Left ventricle myocardium superior (tissue), 1 donor: ENCODE measurements around the gene LRRC30. TPM values are rescaled to one million over a fixed set of nuclear protein-coding genes. Genes with fewer than 3 reads are reported as not detected.
A peak's percentile ranks its signal among the peaks of the same experiment; 100 is the strongest.
"Not testable (repeated sequence)": the region's sequence is repeated elsewhere in the genome, so short reads cannot be mapped to it uniquely, and the experiment has no call there.

Experiments used
- ATAC-seq: fragments of 200-7000 bp; cut with Tn5 transposase; one replicate; pipeline ENCODE4 v1.9.1; 2020; ENCODE audit warnings: mild to moderate bottlenecking, moderate library complexity
- DNase-seq: peaks from one replicate; pipeline ENCODE4 v3.0.0-alpha.2; 2020
- intact Hi-C: fragments of 100-400 bp; cut with micrococcal nuclease; formaldehyde crosslinking; loops from one replicate; pipeline ENCODE4 v1.11.0; 2022
- long read RNA-seq: library from polyadenylated mRNA; unstranded; transcript quantifications from one replicate; pipeline ENCODE4 v2.0.0, GENCODE V29; 2021
- total RNA-seq: library from RNA; stranded (reverse); fragmentation: NEBNext Ultra II Directional; extraction: Animal tissue kit (Norgen Biotek cat#: 25700); gene quantifications from one replicate; pipeline ENCODE4 v1.2.1, GENCODE V29; 2021
- donor health status: DM: no; HTN: yes; CAD: no; lungs with severe emphysema.

LRRC30 gene
- not detected for total RNA-seq
- long read RNA-seq, result 0 reads

- no peak for ATAC-seq
- intact Hi-C loops, result no loop called here
- DNase-seq, result no peak
These were observed at the start of gene LRRC30 for GRCh38 chr18:7230626-7231349. TSS of gene LRRC30 (plus strand) at chr18:7231089. CDS start at chr18:7231139, 50 bp downstream.

- DNase-seq (no peak), ATAC-seq (no peak)
- intact Hi-C loops, result no loop called here
These were observed 45.2 kb upstream of the LRRC30 start for GRCh38 chr18:7185701-7186100.

- intact Hi-C loops, result loop anchor here (5.0 kb wide), 1 partner anchor 1397 kb away; no protein-coding TSS in a partner anchor
- no peak for DNase-seq
- ATAC-seq, result no peak
These were observed 40.2 kb upstream of the LRRC30 start for GRCh38 chr18:7190547-7191156.

GRCh38 chr18:7191736-7192135 is 39.2 kb upstream of the LRRC30 start:
- ATAC-seq (no peak), DNase-seq (no peak)
- intact Hi-C loops, result loop anchor here (5.0 kb wide), 1 partner anchor 1396 kb away; no protein-coding TSS in a partner anchor

- intact Hi-C loops, result no loop called here
- DNase-seq (no peak), ATAC-seq (no peak)
These were observed 35.6 kb upstream of the LRRC30 start for GRCh38 chr18:7195266-7195665.

- DNase-seq (no peak), ATAC-seq (no peak)
- intact Hi-C loops, result no loop called here
These were observed 34.5 kb upstream of the LRRC30 start for GRCh38 chr18:7196421-7196820.

GRCh38 chr18:7197854-7198253 is 33.0 kb upstream of the LRRC30 start:
- intact Hi-C loops, result no loop called here
- ATAC-seq (no peak), DNase-seq (no peak)

GRCh38 chr18:7198326-7198725 is 32.6 kb upstream of the LRRC30 start:
- ATAC-seq (no peak), DNase-seq (no peak)
- intact Hi-C loops, result no loop called here

GRCh38 chr18:7201096-7201495 is 29.8 kb upstream of the LRRC30 start:
- intact Hi-C loops, result no loop called here
- ATAC-seq, result no peak
- DNase-seq, result no peak

- intact Hi-C loops, result no loop called here
- ATAC-seq, result no peak
- DNase-seq, result no peak
These were observed 28.7 kb upstream of the LRRC30 start for GRCh38 chr18:7202169-7202568.

GRCh38 chr18:7203601-7204000 is 27.3 kb upstream of the LRRC30 start:
- intact Hi-C loops, DNase-seq, ATAC-seq: not testable (repeated sequence)

GRCh38 chr18:7205346-7205745 is 25.5 kb upstream of the LRRC30 start:
- ATAC-seq, result peak; percentile 58
- intact Hi-C loops, result no loop called here
- DNase-seq, result no peak

- no peak for ATAC-seq
- no peak for DNase-seq
- intact Hi-C loops, result no loop called here
These were observed 24.7 kb upstream of the LRRC30 start for GRCh38 chr18:7206217-7206616.

GRCh38 chr18:7207366-7207915 is 23.4 kb upstream of the LRRC30 start:
- no peak for DNase-seq
- intact Hi-C loops, result no loop called here
- no peak for ATAC-seq

GRCh38 chr18:7221424-7222155 is 9.3 kb upstream of the LRRC30 start:
- no peak for DNase-seq
- intact Hi-C loops, result no loop called here
- ATAC-seq, result peak; percentile 93

- intact Hi-C loops, result no loop called here
- DNase-seq (no peak), ATAC-seq (no peak)
These were observed 6.7 kb upstream of the LRRC30 start for GRCh38 chr18:7224198-7224597.

- DNase-seq (no peak), ATAC-seq (no peak)
- intact Hi-C loops, result no loop called here
These were observed 1.3 kb downstream of the LRRC30 start for GRCh38 chr18:7232218-7232617.

- DNase-seq, result no peak
- intact Hi-C loops, result no loop called here
- peak; percentile 23 for ATAC-seq
These were observed 2.4 kb downstream of the LRRC30 start for GRCh38 chr18:7233134-7233810.

GRCh38 chr18:7234091-7234490 is 3.2 kb downstream of the LRRC30 start:
- ATAC-seq (peak; percentile 97), DNase-seq (peak; percentile 76)
- intact Hi-C loops, result no loop called here
